HG02759 (cell line): ENCODE measurements around the gene TSPEAR.

Experiments used
- ATAC-seq: cut with Tn5 transposase; IDR thresholded peaks from one replicate; pipeline ENCODE4 v1.9.1; 2021; ENCODE audit warnings: mild to moderate bottlenecking, moderate library complexity; ENCODE audit not compliant: unreplicated experiment

The TSPEAR gene

DNA sequence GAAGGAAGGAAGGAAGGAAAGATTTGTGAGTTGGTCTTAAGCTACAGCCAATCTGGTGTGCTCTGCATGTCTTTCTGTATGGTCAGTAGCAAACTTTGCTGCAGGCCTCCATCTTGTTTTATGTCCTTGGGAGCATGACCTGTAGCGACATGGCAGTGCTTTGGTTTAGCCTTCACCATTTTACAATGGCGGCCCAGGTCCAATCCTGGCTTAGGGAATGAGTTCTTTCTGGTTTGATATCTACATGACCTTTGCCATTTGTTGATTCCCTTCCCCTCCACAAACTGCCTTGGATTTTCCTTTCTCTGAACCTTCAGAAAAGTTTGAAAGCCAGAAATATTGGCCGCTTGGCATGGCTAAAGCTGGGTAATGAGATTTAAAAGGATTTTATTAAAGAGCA lies 30.5 kb upstream of the TSPEAR start:
- ATAC-seq, result no peak

DNA sequence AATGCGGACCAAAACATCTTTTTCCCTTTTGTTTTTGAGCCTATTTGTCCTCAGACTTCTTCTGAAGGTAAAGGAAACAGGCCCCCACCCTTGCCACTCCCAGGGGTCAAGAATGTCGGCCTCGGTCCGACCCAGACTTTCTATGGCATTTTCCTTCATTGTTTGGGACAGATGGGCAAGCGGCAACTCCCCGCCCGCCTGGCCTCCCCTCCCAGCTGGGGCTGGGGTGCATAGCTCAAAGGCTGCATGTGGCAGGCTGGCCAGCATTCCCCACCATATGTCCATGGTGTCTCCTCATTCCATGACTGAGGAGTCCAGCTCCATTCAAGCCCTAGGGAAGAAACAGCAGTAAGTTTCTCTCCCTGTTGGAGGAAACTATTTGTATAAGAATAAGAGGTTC lies 29.4 kb upstream of the TSPEAR start:
- no peak for ATAC-seq

DNA sequence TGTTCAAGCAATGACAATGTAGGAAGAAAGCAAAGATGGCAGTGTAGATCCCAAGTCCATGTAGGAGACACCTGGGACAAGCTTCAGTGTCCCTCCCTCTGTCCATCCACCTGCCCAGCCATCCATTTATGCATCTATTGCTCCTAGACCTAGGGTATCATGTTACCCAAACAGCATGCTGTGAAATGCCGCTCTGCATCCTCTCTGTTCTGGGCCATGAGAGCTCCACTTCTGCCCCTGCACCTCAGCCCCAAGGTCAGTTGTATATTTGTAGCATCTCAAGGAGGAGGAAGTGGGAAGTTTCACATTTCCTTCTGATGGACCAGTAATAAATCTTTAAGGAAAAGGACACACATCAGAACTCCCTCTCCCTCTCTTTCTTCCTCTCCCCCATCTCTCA lies 27.9 kb upstream of the TSPEAR start:
- ATAC-seq, result no peak

DNA sequence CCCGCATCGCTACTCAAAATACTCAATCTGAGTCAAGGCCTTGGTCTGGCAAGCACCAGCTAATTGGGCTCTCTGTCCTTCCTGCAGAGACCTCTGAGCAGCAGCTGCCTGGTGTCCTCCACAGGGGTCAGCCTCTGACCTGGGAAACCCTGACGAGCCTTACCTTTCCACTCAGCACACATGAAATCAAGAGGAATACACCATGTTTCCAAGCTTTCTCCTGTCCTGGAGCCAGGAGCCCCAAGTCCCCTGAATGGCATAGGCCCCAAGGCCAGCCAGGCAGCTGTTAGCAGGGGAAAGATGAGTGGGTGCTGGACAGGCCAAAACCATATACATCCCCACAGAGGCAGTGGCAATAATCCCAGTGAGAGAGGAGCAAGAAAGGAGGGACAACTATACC lies 27.2 kb upstream of the TSPEAR start:
- ATAC-seq, result no peak

DNA sequence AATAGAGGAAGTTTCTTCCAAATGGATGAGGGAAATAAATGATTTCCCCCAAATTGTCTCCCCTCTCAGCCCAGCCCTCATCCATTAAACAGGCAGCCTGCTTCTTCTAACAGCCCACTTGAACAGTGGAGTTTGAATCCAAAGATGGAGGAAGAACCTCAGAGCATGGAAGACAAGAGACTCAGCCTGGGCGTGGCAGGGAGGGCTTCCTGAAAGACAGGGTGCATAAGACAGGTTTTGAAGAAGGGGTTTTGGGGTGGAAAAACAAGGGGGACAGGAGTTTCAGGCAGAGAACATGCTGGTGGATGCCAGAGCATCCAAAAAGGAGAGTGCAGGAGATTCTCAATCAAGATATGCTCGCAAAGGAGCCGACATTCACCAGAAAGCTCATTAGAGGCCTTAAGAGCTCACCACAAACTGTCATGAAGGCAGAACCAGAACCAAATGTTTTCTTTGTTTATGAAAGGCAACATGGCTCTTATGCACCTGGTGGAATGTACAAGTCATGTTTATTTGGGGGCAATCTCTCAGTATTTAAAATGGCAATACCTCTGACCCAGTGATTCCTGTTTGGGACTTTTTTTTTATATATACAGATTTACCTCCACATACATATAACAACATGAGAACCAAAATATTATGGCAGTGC lies 26.5 kb upstream of the TSPEAR start:
- no peak for ATAC-seq

DNA sequence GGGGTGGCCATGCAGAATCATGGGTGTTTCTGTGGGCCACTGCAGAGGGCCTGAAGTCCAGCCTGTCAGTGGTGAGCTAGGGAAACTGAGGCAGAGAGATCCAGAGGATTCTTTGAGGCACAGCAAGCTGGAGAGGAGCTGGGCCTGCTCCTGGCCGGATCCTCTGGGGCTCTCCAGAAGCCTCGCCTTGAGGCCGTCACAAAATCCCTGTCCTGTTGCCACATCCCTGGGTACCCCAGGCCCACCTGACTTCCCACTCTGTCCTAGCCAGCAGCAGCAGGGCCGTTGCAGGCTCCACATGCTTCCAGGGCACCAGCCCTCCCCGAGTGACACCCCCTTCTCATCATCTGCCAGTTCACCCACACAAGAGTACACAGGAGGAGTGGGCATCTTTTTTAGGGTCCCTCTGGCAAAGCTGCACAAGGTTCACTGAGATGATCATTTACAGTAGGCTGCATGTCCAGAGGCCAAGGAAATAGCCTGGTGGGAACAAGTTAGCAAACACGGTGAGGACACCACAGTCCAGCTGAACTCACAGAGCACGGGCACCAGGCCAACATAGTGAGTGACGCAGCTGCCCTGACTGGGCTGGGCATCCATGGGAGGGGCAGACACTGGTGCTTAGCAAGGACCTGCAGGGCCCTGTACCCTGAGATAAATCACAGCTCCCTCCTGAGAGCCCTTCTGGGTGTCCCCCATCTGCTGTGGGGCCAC lies 25.1 kb upstream of the TSPEAR start:
- no peak for ATAC-seq

DNA sequence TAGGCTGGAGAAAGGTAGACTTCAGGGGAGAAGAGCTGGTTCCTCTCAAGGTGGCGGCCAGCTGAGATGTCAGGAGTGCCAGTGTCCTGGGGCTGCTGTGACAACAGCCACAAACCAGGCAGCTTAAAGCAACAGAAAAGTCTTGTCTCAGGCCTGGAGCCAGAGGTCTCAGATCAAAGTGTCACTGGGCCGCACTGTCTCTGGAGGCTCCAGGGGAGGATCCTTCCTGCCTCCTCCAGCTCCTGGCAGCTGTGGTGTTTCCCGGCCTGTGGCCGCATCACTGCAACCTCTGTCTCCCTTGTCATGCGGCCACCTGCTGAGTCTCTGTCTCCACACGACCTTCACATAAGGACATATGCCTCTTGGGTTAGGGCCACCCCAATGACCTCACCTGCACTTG lies 24.4 kb upstream of the TSPEAR start:
- ATAC-seq, result no peak

DNA sequence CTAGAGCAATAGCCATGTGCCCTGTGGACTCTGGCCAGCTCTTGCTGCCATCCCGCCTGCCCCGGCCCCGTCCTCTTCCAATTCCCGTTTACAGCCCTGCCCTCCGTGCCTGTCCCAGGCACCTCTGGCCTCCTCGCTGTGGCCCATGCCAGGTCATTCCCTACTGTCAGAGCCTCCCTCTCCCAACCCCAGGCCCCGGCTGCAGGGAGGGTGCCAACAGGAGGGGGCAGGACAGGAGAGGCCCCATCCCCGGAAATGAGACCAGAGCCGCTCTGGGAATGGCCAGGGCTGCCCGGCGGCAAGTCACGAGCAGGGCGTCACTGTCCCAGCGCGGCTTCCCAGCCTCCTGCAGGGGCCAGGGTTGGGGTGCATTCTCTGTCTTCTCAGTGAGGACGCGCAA lies 23.5 kb upstream of the TSPEAR start:
- ATAC-seq, result no peak

DNA sequence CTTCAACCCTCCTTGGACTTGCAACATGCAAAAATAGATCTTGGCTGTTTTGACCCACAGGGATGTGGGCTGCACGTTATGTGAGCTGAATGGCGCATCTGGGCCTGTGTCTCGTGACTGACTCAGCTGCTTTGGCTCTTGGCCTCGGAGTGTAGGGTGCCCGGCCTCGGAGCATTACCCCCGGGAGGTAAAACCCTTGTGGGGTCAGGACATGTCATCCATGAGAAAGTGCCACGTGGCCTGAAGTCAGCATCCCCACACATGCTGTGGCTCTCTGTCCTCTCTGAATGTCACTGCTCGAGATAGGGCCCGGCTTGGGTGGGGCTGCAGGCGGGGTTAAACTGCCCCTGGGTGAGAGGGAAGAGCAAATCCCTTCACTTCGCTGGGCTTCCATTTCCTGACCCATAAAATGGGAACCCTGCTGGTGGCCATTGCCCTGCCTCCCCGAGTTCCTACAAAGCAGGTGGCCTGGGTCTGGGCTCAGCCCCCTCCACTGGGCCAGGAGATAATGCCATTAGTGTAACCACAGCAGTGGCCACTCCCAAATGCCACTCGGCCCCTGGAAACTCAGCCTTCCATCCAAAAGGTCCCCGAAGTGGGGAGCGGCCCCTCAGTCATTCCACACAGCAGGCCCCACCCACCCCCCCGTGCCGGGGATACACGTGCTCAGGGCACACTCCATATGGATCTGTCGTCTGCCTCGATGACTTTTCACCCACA lies 22.8 kb upstream of the TSPEAR start:
- ATAC-seq, result no peak

DNA sequence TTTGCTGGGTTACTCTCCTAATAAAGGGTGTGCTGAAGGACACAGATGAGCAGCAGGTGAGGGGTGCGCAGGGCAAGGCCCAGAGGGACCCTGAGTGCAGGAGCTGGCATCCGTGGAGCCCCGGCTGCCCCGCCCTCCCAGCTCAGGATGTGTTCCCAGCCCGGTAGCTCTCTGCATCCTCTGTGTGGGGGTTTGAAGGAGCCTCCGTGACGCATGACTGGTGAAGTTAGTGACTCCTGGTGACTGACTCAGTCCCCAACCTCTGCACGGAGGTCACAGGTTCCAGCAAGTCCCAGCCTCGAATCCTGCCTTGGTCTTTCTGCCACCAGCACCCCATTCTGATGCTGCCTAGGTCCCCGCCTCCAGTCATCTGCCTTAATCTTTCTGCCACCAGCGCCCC lies 21.6 kb upstream of the TSPEAR start:
- no peak for ATAC-seq

DNA sequence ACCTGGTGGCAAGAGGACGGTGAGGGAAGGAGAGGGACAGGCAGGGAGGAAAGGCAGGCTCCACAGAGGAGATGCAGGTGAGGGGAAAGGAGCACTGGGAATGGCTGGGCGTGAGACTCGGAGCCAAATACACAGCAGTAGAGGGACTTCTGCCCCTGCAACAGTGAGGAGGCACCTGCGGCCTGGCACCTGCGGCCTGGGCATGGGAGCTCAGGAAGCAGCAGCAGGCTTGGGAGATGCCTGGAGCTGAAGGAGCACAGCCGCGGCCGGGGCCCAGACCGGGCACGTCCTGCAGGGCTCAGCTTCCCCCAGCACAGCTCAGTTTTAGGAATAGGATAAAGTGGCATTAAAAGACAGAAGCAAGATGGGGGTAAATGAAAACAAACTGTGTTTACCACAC lies 20.9 kb upstream of the TSPEAR start:
- no peak for ATAC-seq

DNA sequence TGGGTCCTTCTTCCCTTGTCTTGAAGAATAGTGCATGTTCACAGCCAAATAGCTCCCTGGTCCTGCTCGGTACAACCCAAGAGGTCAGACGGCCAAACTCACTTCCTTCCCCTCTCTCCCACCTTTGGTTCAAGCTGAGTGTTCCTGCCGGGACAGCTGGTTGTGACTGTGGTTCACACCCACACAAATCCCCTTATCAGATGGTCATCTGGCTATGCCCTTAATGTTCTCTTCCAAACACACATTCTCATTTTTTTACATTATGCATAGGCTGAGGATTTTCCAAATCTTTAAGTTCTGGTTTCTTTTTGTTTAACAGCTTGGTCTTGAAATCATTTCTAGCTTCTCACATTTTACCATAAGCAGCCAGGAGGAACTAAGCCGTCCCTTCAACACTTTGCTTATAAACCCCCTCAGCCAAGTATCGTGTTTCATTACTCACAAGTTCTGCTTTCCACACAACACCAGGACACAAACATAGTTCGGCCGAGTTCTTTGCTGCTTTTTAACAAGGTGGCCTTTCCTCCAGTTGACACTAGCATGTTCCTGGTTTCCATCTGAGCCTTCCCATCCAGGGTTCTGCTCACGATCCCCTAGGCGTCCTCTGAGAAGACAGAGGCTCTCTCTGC lies 19.7 kb upstream of the TSPEAR start:
- ATAC-seq, result no peak

DNA sequence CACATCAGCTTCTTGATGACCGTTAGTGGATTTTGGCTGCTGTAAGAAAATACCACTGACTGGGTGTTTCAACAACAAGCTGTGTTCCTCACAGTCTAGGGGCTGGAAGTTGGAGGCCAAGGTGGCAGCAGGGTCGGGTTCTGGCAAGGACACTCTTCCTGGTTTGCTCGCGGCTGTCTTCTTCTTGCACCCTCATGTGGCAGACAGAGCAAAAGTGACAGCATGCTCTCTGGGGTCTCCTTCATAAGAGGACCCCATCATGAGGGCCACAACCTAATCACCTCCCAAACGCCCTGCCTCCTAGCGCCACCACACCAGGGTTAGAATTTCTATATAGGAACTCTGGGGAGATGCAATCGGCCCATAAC lies 18.6 kb upstream of the TSPEAR start:
- ATAC-seq, result no peak

DNA sequence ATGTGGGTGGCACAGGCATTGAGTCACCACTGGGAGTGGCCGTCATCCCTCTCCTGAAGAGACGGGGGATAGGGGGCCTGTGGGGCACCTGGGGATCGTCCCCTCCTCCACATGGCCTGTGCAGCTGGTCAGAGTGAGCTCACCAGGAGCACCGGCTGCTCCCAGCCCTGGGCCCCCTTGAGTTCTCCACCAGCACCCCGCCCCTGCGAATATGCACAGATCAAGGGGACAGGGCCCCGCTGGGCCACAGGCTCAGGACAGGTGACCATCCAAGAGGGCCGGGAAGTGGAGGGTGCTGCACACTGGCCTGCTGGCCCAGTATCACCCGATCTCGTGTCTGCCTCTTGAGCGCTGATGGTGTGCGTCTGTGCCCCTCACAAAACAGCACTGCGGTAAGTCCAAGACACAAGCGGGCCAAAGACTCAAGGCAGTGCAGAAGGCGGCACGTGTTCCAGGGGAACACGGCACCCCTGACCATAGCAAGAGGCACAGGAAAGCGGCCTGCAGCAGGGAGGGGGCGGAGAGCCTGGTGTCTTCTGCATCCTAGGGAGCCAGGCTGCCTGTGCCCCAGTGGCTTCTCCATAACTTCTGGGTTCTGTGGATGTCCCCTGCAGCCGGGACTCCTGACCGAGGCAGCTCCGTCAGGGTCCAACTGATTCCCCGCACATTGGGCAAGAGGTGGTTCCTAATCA lies 18.1 kb upstream of the TSPEAR start:
- ATAC-seq, result no peak

DNA sequence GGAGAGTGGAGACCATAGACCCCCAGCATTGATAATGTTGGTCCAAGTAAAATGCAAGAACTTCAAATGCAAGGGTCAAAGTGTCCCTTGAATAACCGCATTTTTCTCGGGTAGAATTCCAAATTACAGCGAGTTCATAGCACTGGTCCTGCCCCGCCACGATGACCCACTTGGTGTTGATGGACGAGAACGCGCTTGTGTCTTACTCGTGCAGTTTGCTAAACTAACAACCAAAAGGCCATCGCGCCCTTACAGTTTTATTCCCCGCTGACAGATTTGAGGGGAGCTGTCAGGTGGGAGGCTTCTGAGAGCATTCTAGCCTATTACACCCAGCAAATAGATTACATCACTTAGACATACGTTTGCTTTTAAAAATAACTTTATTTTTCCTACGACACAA lies 17.3 kb upstream of the TSPEAR start:
- ATAC-seq, result no peak

DNA sequence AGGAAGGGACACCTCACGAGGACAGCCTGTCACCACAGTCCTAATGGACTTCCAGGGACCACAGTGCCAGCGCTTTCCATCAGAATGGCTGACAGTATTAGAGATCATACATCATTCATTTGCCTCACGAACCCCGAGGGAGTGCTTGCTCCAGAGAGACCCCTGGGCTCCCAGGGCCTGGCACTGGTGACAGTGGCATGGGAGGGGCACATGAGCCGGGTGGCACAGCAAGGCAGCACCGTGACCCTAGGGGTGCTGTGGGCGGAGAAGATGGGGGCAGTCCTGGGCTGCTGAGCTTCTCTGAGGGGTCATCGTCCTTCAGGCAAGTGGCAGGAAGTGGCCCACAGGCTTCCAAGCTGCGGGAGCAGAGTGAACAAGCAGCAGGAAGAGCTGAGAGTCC lies 16.4 kb upstream of the TSPEAR start:
- no peak for ATAC-seq

DNA sequence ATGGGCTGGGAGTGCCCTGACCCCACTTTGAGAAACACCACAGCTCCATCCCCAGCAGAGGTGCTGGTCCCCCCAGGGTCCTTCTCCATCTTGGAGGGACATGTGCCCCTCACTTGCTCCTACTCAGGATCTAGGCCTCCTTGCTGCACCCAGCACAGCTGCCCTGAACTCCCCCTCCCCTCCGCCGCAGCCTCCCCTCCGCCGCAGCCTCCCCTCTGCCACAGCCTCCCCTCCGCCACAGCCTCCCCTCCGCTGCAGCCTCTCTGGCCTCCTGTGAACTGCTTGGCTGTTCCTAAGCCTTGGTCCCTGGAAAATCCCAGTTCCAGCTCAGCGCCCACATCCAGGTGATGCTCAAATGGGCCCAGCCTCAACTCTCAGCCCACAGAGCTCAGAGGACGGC lies 15.9 kb upstream of the TSPEAR start:
- ATAC-seq, result no peak

DNA sequence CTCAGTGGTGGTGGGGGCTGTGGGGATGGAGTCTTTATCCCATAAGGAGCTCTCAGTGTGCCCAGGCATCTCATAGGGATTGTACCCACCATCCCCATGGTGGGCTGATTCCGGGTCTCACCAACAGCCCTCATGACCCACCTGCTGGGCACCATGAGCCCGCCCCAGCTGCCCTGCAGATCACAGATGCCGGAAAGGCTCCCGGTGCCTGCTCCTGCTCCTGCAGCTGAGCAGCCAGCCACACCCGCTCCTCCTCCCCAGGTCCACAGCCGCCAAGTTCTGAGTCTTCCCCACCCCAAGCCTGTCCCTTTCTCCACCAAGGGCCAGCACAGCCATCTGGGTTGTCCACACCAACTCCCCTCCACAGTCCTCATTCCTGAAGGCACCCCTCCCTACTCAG lies 15.5 kb upstream of the TSPEAR start:
- ATAC-seq, result no peak

DNA sequence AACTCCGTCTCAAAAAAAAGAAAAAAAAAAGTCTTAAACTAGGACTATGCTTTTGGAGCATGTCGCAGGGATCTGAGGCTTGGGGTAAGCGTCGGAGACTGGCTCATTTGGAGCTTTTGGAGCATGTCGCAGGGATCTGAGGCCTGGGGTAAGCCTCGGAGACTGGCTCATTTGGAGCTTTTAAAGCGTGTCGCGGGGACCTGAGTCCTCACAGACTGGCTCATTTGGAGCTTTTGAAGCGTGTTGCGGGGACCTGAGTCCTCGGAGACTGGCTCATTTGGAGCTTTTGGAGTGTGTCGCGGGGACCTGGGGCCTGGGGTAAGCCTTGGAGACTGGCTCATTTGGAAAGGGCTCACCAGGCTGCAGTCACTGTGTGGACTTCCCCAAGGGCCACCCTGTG lies 13.6 kb upstream of the TSPEAR start:
- no peak for ATAC-seq

DNA sequence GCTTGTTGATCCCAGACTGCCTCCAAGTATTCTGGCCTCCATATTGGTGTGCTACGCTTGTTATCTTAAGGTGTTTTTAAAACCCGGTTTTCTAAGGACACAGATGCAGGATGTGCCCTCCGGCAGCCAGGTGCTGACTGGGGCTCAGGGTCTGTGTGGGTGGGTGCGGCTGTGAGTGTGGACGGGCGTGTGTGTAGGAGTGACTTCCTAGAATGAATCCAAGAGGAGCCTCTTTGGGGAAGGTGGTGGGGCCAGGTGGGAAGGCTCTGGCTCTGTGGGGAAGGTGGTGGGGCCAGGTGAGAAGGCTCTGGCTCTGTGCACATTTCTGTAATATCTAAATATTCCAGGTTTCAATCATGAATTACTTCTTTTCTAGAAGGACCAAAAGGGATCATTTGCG lies 12.8 kb upstream of the TSPEAR start:
- no peak for ATAC-seq
